Upper lobe of left lung (tissue), 4 donors: Measurements from ENCODE around the gene ABHD11.

ENCODE experiments used
- CTCF ChIP-seq, 6 experiments: fragments of 450-650 bp in 4 of 6; fragments of 200-600 bp in 2 of 6; sonication (generic) in 2 of 6; IDR thresholded peaks; one replicate each; pipeline ENCODE4 v1.5.1; 2016 to 2019; ENCODE audit warnings: antibody characterized with exemption in 6 of 6
- EP300 ChIP-seq, 4 donors: sonication (generic); formaldehyde crosslinking; IDR thresholded peaks; one replicate each; pipeline ENCODE4 v1.5.1; 2017; ENCODE audit warnings: antibody characterized with exemption in 4 of 4, control low read depth in 2 of 4
- POLR2A ChIP-seq, 4 donors: fragments of 450-650 bp; IDR thresholded peaks; one replicate each; pipeline ENCODE4 v1.5.1; 2016 to 2017; ENCODE audit warnings: antibody characterized with exemption in 4 of 4, mild to moderate bottlenecking in 2 of 4
- POLR2AphosphoS5 ChIP-seq, 2 donors: sonication (generic); formaldehyde crosslinking; IDR thresholded peaks; one replicate each; pipeline ENCODE4 v1.5.1; 2017; ENCODE audit warnings: antibody characterized with exemption in 2 of 2

GRCh38 chr7:73688288-73688687 lies 50.3 kb downstream of the ABHD11 start:
- TF ChIP-seq CTCF (IDR thresholded peaks at IDR 0.05) = no peak
- no peak for TF ChIP-seq EP300 (IDR thresholded peaks at IDR 0.05)
- no peak for TF ChIP-seq POLR2A (IDR thresholded peaks at IDR 0.05)
- TF ChIP-seq POLR2AphosphoS5 (IDR thresholded peaks at IDR 0.05) = no peak
